Breast epithelium (tissue), 4 donors: ENCODE data around the gene PALLD. TPM values are rescaled to one million over a fixed set of nuclear protein-coding genes. Genes with fewer than 3 reads are reported as not detected.

Experiments used
- DNase-seq, 2 donors: peaks; one replicate each; pipeline ENCODE4 v3.0.0-alpha.2; 2019; ENCODE audit warnings: low spot score in 2 of 2
- H3K27ac ChIP-seq, 2 donors: fragments of 200-600 bp; sonication (generic) in 1 of 2; one replicate each; pipeline ENCODE4 v1.5.1; 2016 to 2019; ENCODE audit warnings: mild to moderate bottlenecking in 1 of 2
- H3K27me3 ChIP-seq, 2 donors: fragments of 200-600 bp; sonication (generic) in 1 of 2; one replicate each; pipeline versions ENCODE4 v1.5.1 to v1.6.0; 2017 to 2019; ENCODE audit warnings: control low read depth in 1 of 2, mild to moderate bottlenecking in 1 of 2
- H3K36me3 ChIP-seq: fragments of 200-600 bp; one replicate; pipeline ENCODE4 v1.5.1; 2019
- H3K4me1 ChIP-seq, 2 donors: fragments of 200-600 bp; sonication (generic); one replicate each; pipeline ENCODE4 v1.5.1; 2016 to 2019; ENCODE audit warnings: control low read depth in 1 of 2
- H3K4me3 ChIP-seq, 3 donors: fragments of 200-600 bp; sonication (generic); 1 replicate in 2 of 3; 2 replicates in 1 of 3; pipeline ENCODE4 v1.5.1; 2016 to 2019; ENCODE audit warnings: mild to moderate bottlenecking in 3 of 3, moderate library complexity in 2 of 3
- H3K9me3 ChIP-seq, 2 donors: fragments of 200-600 bp; sonication (generic) in 1 of 2; one replicate each; pipeline ENCODE4 v1.5.1; 2016 to 2019; ENCODE audit warnings: control low read depth in 1 of 2
- CTCF ChIP-seq, 3 donors: fragments of 450-650 bp; IDR thresholded peaks; one replicate each; pipeline ENCODE4 v1.5.1; 2016 to 2017; ENCODE audit warnings: antibody characterized with exemption in 3 of 3, mild to moderate bottlenecking in 3 of 3, moderate library complexity in 3 of 3
- POLR2A ChIP-seq: fragments of 450-650 bp; IDR thresholded peaks from one replicate; pipeline ENCODE4 v1.6.1; 2016; ENCODE audit warnings: antibody characterized with exemption, mild to moderate bottlenecking, moderate library complexity
- POLR2AphosphoS5 ChIP-seq, 3 donors: sonication (generic); formaldehyde crosslinking; IDR thresholded peaks; one replicate each; pipeline ENCODE4 v1.6.1; 2017; ENCODE audit warnings: antibody characterized with exemption in 3 of 3
- intact Hi-C: fragments of 100-400 bp; cut with DNase I; formaldehyde crosslinking; loops from one replicate; pipeline ENCODE4 v1.15.1; 2023; ENCODE audit warnings: low total_unique reads
- total RNA-seq, 3 donors: library from RNA; depleted of rRNA; stranded (reverse); fragments of >200 nt; gene quantifications; one replicate each; pipeline ENCODE4 v1.1.0, GENCODE V29; 2016

The PALLD gene
- total RNA-seq, 3 donors from 2014 or later: 96.0 to 186 (median 174) TPM

GRCh38 chr4:168720396-168720900, 223.6 kb downstream of the PALLD start:
- Histone ChIP-seq H3K36me3 (no peaks in the 10 kb centered on the region), H3K4me1 (no peaks in the 10 kb centered on the region), H3K27ac (no peak overlapping the region), H3K27me3 (no peaks in the 10 kb centered on the region), H3K4me3 (no peak overlapping the region), H3K9me3 (no peaks in the 10 kb centered on the region)
- no peak for DNase-seq
- TF ChIP-seq POLR2AphosphoS5 (IDR thresholded peaks at IDR 0.05): no peak
- no peak for TF ChIP-seq POLR2A
- TF ChIP-seq CTCF (IDR thresholded peaks at IDR 0.05): no peak
- intact Hi-C loops: no loop called here

GRCh38 chr4:168722391-168722790, 225.5 kb downstream of the PALLD start:
- DNase-seq: no peak
- Histone ChIP-seq H3K27ac (peak overlapping the region; percentile 4 to 56), H3K27me3 (no peaks in the 10 kb centered on the region), H3K9me3 (no peaks in the 10 kb centered on the region), H3K4me3 (no peak overlapping the region), H3K4me1 (no peaks in the 10 kb centered on the region), H3K36me3 (no peaks in the 10 kb centered on the region)
- no peak for TF ChIP-seq POLR2AphosphoS5 (IDR thresholded peaks at IDR 0.05)
- TF ChIP-seq POLR2A: no peak
- no peak for TF ChIP-seq CTCF (IDR thresholded peaks at IDR 0.05)
- intact Hi-C loops: no loop called here

- TF ChIP-seq POLR2AphosphoS5 (IDR thresholded peaks at IDR 0.05) (peak in 1 of 3 donors; percentile 12), CTCF (IDR thresholded peaks at IDR 0.05) (no peak)
- Histone ChIP-seq H3K27ac (peak overlapping the region; percentile 4 to 9), H3K4me3 (no peak overlapping the region), H3K9me3 (no peaks in the 10 kb centered on the region), H3K36me3 (no peaks in the 10 kb centered on the region), H3K27me3 (no peaks in the 10 kb centered on the region), H3K4me1 (no peaks in the 10 kb centered on the region)
- intact Hi-C loops: no loop called here
- DNase-seq: no peak
Observed at GRCh38 chr4:168723020-168723419, 226.2 kb downstream of the PALLD start.

GRCh38 chr4:168723569-168723968, 226.7 kb downstream of the PALLD start:
- Histone ChIP-seq H3K27ac (peak overlapping the region; percentile 4 to 9), H3K36me3 (no peaks in the 10 kb centered on the region), H3K9me3 (no peaks in the 10 kb centered on the region), H3K4me1 (no peaks in the 10 kb centered on the region), H3K4me3 (no peak overlapping the region), H3K27me3 (no peaks in the 10 kb centered on the region)
- TF ChIP-seq POLR2A (no peak), POLR2AphosphoS5 (IDR thresholded peaks at IDR 0.05) (no peak), CTCF (IDR thresholded peaks at IDR 0.05) (no peak)
- intact Hi-C loops: no loop called here
- no peak for DNase-seq

- no peak overlapping the region for H3K27ac ChIP-seq
- intact Hi-C loops: no loop called here
- TF ChIP-seq POLR2A: no peak
- TF ChIP-seq POLR2AphosphoS5 (IDR thresholded peaks at IDR 0.05): no peak
- TF ChIP-seq CTCF (IDR thresholded peaks at IDR 0.05): no peak
Observed at GRCh38 chr4:168724243-168724642, 227.4 kb downstream of the PALLD start.

More at GRCh38 chr4:168724243-168724642, 227.4 kb downstream of the PALLD start:
- Histone ChIP-seq H3K4me3 (no peak overlapping the region), H3K27me3 (no peaks in the 10 kb centered on the region), H3K4me1 (no peaks in the 10 kb centered on the region), H3K36me3 (no peaks in the 10 kb centered on the region), H3K9me3 (no peaks in the 10 kb centered on the region)
- DNase-seq: no peak
